Mucosa of rectum (tissue), 2 donors: ENCODE results near the gene GADD45G.

Experiments used
- H3K27ac ChIP-seq, 2 donors: one replicate each; pipeline ENCODE4 v1.7.0; 2013; ENCODE audit warnings: inconsistent platforms in 2 of 2, low read depth in 2 of 2, low read length in 2 of 2
- H3K27me3 ChIP-seq, 2 donors: one replicate each; pipeline ENCODE4 v1.7.0; 2013; ENCODE audit warnings: low read length in 2 of 2; ENCODE audit not compliant: control insufficient read depth in 2 of 2, insufficient read depth in 2 of 2
- H3K36me3 ChIP-seq, 2 donors: one replicate each; pipeline ENCODE4 v1.7.0; 2013; ENCODE audit warnings: low read length in 2 of 2; ENCODE audit not compliant: control insufficient read depth in 2 of 2, insufficient read depth in 2 of 2
- H3K4me1 ChIP-seq, 2 donors: one replicate each; pipeline ENCODE4 v1.7.0; 2013; ENCODE audit warnings: low read length in 2 of 2, mild to moderate bottlenecking in 1 of 2; ENCODE audit not compliant: control insufficient read depth in 2 of 2, insufficient read depth in 2 of 2
- H3K4me3 ChIP-seq, 2 donors: one replicate each; pipeline ENCODE4 v1.7.0; 2013; ENCODE audit warnings: low read length in 2 of 2
- H3K9ac ChIP-seq, 2 donors: one replicate each; pipeline ENCODE4 v1.7.0; 2013; ENCODE audit warnings: low read length in 2 of 2, low read depth in 1 of 2, mild to moderate bottlenecking in 1 of 2
- H3K9me3 ChIP-seq, 2 donors: one replicate each; pipeline ENCODE4 v1.7.0; 2013; ENCODE audit warnings: low read length in 2 of 2; ENCODE audit not compliant: control insufficient read depth in 2 of 2
- donor health status: healthy.
- donor health status: Normal muscosa, but diverticular disease.

The GADD45G gene

DNA sequence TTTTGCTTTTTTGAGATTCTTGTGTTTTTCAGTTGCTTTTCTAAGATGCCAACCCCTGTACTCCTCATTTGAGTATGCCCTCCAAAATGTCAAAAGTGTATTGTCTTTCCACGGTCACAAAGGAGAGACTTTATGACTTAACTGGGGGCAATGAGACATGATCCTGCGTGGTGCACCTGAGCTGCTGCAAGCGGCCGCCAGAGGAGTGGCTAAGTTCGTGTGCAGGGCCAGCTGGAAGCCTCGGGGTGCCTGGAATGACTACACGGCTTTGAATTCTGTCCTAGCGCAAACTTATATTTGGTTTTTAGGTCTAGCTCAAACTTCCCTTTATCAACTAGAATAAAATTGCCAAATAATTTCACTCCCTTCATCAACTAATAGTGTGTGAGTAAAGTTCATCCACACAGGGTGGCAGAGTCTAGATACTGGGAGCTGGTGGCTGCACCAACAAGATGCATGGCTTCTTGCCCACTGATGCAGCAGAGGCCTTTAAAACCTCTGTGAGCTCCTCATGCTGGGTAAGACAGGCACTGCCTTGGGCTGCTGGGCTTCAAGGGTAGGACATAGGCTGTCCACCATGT is 4.7 kb downstream of the GADD45G start:
- Histone ChIP-seq H3K27me3 (no peaks in the 10 kb centered on the region), H3K36me3 (no peaks in the 10 kb centered on the region), H3K27ac (no peak overlapping the region), H3K9me3 (no peaks in the 10 kb centered on the region), H3K4me1 (peaks cover 14 to 18% of the 10 kb centered on the region in 2 donors), H3K9ac (no peak overlapping the region), H3K4me3 (no peak overlapping the region)

DNA sequence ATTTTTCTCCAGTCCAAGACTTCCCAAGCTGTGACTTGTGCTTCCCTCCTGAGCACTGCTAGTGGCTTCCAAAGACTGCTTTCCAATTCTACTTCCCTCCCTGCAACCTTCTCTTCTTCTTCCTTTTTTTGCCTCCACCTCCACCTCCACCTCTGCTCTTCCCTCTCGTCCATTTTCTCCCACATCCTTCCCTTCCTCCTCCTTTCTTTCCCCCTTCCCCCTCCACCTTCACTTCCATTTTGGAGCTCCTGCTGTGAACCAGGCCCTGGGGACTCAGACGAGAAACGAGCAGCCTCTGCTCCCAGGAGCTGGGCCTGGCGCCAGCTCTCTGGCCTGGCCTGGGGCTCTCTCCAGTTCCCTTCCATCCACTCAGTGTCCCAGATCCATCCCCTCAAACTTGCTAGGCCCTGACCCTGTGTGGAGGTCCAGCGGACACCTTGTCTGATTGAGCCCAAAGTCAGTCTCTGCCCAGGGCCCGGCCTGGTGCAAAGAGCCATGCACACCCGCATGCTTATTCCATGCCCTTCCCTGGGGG is 5.6 kb downstream of the GADD45G start:
- Histone ChIP-seq H3K27ac (no peak overlapping the region), H3K9me3 (no peaks in the 10 kb centered on the region), H3K4me1 (peaks cover 13% of the 10 kb centered on the region in 2 donors), H3K27me3 (no peaks in the 10 kb centered on the region), H3K9ac (no peak overlapping the region), H3K36me3 (no peaks in the 10 kb centered on the region), H3K4me3 (no peak overlapping the region)

DNA sequence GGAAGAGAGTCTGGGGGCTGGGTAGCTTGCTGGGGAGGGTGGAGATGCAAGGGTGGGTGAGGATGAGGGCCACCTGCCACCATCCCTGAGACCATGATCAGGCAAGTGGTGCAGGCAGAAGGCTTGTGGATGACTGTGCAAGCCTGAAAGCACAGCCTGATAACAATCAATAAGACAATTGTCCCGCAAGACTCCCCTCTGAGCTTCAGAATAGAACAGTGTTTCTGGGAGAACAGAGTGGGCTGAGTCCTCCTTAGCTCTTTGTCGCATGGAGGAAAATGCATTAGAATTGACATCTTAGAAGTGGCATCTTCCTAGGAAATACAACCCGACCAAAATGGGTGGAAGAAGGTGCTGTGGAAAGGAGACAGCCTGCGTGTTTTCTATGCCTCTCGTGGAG is 6.6 kb downstream of the GADD45G start:
- Histone ChIP-seq H3K36me3 (no peaks in the 10 kb centered on the region), H3K9ac (no peak overlapping the region), H3K9me3 (no peaks in the 10 kb centered on the region), H3K4me3 (no peak overlapping the region), H3K4me1 (peaks cover 7 to 9% of the 10 kb centered on the region in 2 donors), H3K27ac (no peak overlapping the region), H3K27me3 (no peaks in the 10 kb centered on the region)

DNA sequence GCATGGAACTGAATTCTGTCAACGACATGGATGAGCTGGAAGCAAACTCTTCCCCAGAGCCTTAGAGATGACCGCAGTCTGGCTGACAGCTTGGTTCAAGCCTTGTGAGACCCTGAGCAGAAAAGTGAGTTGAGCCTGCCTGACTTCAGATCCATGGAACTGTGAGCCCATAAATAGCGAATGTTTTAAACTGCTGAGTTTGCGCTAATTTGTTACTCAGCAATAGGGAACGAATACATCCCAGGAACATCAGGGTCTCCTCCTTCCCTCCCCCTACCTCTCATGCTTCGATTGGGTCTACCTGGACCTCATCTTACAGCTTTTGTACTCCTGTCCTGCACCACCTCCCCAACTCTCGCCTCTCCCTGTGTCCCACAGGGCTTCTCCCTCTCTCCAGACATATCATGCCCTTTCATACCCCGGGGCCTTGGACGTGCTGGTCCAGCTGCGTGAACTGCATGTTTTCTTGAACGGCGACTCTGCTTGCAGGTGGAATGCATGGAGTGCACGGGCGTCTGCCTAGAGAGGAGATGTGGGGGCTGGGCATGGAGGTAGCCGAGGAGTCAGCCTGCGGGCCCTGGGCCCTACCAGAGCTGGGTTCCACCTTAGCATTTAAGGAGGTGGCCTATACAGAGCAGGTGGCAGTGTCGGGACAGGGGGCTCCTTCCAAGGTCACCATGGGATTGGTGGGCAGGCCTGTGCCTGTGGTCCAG is 7.9 kb downstream of the GADD45G start:
- H3K27ac ChIP-seq: no peak overlapping the region
- no peak overlapping the region for H3K4me3 ChIP-seq
- no peak overlapping the region for H3K9ac ChIP-seq
- no peaks in the 10 kb centered on the region for H3K27me3 ChIP-seq
- no peaks in the 10 kb centered on the region for H3K36me3 ChIP-seq
- H3K4me1 ChIP-seq: no peaks in the 10 kb centered on the region
- H3K9me3 ChIP-seq: no peaks in the 10 kb centered on the region

DNA sequence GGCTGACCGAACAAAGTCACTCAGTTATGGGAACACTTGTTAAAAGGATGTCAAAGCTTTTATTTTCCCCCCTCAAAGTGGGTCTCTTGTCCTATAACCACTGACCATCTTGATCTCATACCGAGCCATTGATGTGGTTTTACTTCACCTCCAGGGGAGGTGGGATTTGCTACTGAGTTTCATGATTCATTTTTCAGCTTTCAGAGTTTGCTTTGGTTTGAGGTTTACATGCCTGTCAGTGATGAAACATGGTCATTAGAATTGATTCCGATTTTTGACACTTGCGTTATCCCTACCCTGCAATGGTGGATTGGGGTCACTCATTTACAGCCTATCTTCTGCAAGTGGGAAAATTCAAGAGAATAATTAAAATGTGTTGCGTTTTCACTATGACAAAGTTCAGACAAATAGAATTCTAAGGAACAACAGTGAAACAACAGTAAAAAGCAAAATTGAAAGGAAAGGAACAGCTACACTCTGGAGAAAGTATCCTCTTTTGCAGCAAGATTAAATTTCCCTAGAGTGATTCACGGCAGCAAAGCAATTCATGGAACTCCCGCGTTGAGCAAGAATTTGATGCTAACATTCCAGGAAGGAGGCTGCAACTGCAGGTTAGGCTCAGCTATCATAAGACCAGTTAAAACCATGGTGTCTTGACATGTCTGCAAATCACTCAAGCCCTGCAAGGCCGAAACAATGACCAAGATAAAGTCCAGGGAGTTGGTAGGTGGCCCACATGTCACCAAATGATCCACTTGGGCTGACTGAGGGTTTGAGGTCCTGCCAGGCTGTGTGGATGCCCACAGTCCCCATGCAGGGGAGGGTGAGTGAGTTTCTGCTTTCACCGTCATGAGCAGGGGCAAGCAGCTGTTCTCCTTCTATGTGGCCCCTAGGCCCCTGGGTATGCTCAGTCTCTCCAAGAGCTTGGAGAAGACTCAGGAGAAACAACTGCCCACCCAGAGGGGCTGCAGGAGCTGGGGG is 9.4 kb downstream of the GADD45G start:
- H3K27me3 ChIP-seq: no peaks in the 10 kb centered on the region
- H3K4me3 ChIP-seq: no peak overlapping the region
- no peak overlapping the region for H3K27ac ChIP-seq
- H3K4me1 ChIP-seq: no peaks in the 10 kb centered on the region
- no peaks in the 10 kb centered on the region for H3K36me3 ChIP-seq
- H3K9ac ChIP-seq: no peak overlapping the region
- H3K9me3 ChIP-seq: no peaks in the 10 kb centered on the region

DNA sequence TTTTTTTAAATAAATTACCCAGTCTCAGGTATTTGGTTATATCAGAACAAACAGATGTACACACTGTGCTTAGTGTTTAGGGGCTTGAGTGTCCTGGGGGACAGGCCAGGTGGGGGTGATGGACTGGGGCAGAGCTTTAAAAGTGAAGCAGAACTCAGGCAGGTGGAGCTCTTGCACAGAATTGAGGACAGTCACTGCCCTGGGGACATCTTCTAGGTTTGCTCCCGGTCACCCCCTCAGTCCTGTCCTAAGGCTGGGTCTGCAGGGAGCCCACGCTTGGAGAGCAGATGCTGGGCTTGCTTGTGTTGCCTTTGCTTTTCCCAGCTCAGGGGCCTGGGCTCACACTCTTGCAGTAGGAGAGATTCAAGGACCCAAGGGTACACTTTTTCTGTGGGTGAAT is 10.8 kb downstream of the GADD45G start:
- Histone ChIP-seq H3K9ac (no peak overlapping the region), H3K27me3 (no peaks in the 10 kb centered on the region), H3K36me3 (no peaks in the 10 kb centered on the region), H3K4me3 (no peak overlapping the region), H3K9me3 (no peaks in the 10 kb centered on the region), H3K4me1 (no peaks in the 10 kb centered on the region), H3K27ac (no peak overlapping the region)

DNA sequence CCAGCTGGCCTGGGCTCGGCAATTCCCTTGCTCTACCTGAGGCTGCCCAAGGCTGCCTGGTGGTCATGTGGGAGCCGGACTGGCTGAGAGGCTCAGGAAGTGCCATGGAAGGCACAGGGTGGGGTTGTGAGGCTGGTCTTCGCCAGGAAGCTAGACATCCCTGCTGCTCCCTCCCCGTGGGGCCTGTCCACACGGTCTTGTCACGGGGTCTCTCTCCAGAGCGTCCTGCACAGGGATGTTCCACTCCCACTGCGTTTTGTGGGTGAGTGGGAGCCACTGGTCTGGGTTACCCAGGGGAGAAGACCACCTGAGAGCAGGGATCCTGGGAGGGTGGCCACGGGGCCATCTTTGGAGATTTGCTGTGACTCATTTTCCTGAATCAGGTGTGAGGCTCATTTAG is 11.6 kb downstream of the GADD45G start:
- Histone ChIP-seq H3K9me3 (no peaks in the 10 kb centered on the region), H3K4me1 (no peaks in the 10 kb centered on the region), H3K36me3 (no peaks in the 10 kb centered on the region), H3K4me3 (no peak overlapping the region), H3K9ac (no peak overlapping the region), H3K27ac (no peak overlapping the region), H3K27me3 (no peaks in the 10 kb centered on the region)

DNA sequence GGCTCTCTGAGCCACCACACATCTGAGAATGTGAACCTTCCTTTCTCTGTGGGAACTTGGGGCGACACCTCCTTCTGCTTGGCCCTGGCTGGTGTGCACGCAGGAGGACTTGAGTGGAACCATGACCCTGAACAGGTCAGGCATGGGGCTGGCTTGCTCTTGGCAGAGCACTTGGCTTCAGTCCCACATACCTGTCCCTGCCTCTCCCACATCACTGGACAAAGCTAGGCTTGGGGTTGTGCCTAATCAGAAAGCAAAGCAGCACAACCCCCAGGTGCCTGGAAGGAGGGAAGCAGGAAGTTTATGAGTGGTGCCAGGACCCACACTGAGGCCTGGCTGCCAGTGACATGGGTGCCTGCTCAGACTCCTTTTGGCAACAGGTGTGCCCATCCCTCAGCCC is 13.2 kb downstream of the GADD45G start:
- Histone ChIP-seq H3K27me3 (no peaks in the 10 kb centered on the region), H3K27ac (no peak overlapping the region), H3K4me1 (no peaks in the 10 kb centered on the region), H3K9me3 (no peaks in the 10 kb centered on the region), H3K36me3 (no peaks in the 10 kb centered on the region), H3K9ac (no peak overlapping the region), H3K4me3 (no peak overlapping the region)

DNA sequence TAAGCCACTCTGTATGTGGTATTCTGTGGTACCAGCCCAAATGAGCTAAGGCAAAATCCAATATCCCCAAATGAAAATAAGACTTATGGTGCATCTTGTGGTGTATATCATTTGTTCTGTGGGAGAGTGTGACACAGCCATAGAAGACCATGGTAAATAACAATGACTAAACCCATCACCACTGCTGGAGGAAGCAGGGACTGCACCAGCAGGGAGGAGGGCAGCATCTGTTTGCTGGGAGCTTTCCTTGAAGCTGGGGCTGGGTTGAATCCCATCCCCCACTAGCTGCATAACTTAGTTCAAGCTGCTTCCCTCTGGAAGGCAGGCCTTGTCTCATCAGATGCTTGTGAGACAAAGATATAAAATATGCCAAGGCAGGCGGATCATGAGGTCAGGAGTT is 14.2 kb downstream of the GADD45G start:
- no peaks in the 10 kb centered on the region for H3K27me3 ChIP-seq
- H3K9ac ChIP-seq: no peak overlapping the region
- H3K4me3 ChIP-seq: no peak overlapping the region
- H3K27ac ChIP-seq: no peak overlapping the region
- no peaks in the 10 kb centered on the region for H3K9me3 ChIP-seq
- H3K4me1 ChIP-seq: no peaks in the 10 kb centered on the region
- H3K36me3 ChIP-seq: no peaks in the 10 kb centered on the region
